NCI-H526 treated with DMSO at 0.1 percent for 48 hours (cell line): Measurements from ENCODE around the gene CFAP46.

Experiments
- DNase-seq: peaks from one replicate; lab custom pipeline; 2025; lab: John Stamatoyannopoulos, UW

Gene CFAP46

GRCh38 chr10:132768346-132769248 lies 173.8 kb downstream of the CFAP46 start:
- no peak for DNase-seq

DNA sequence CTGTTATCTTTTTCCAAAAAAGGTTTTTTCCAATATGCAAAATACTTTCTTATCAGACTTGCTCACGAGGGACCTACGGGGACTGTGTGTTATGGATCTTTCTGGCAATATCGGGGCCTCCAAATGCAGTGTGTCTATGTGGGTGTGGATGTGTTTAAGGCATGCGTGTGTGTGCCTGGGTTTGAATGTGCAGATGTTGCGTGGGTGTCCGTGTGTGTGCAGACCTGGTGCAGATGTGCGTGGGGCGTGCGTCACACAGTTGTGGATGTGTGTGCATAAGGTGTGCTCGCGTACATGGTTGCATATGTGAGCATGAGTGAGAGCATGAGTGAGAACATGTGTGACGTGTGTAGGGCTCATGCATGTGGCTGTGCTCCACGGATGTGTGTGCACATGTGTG lies 176.1 kb downstream of the CFAP46 start:
- DNase-seq: no peak

- no peak for DNase-seq
These were observed 176.9 kb downstream of the CFAP46 start for GRCh38 chr10:132765435-132765834.

DNA sequence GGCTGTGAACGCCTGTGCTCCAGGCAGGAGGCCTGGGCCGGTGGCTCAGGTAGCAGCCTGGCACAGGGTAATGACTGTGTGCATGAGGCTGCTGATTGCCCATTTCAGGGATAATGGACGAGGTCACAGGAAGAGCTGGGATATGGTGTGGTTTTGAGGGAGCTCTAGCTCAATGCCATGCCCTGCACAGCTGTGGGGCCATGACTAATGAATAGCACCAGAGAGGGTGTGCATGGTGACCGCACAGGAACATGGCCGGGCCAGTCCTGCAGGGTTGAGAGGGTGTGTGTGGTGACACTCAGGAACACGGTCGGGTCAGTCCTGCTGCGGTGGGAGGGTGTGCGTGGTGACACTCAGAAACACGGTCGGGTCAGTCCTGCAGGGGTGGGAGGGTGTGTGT lies 178.3 kb downstream of the CFAP46 start:
- no peak for DNase-seq

DNA sequence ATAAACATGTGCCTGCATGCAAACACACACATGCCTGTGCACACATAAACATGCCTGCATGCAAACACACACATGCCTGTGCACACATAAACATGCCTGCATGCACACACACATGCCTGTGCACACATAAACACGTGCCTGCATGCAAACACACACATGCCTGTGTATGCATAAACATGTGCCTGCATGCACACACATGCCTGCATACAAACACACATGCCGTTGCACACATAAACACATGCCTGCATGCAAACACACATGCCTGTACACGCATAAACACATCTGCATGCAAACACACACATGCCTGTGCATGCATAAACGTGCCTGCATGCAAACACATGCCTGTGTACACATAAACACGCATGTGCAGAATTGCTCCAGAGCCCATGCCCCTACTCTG lies 178.8 kb downstream of the CFAP46 start:
- no peak for DNase-seq

GRCh38 chr10:132762267-132762666 lies 180.1 kb downstream of the CFAP46 start:
- DNase-seq: no peak

GRCh38 chr10:132761395-132762060 lies 180.8 kb downstream of the CFAP46 start:
- DNase-seq: no peak

DNA sequence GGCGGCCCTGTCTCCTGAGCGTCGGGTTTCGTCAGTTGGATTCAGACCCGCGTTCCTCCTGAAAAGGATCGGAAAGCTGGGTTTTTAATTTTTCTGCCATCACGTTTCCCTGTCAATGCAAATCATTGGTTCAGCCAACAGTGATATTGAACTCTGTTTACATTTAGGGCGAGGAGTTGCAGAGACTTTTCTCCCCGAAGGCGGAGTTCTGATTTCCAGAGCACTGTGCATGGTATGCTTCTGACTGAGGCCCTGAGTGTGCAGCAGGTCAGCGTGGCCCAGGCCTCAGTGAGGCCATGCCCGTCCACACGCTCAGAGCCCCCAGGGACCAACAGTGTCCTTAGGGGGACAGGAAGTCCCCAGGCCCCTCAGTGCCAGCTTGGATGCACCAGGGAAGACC lies 183.5 kb downstream of the CFAP46 start:
- no peak for DNase-seq
